ENCODE results near the gene PEPD.

PEPD gene

GRCh38 chr19:33554821-33555220, 33.2 kb upstream of the PEPD start:
- Histone ChIP-seq H3K4me3 (ENCODE audit: control insufficient read depth in 1 of 7, extremely low read depth in 1 of 7, insufficient read depth in 4 of 7, low read depth in 2 of 7, low read length in 6 of 7) (no peak overlapping the region), H3K27ac (ENCODE audit: insufficient read depth in 1 of 2, low read depth in 1 of 2, low read length in 2 of 2, poor library complexity in 1 of 2, severe bottlenecking in 2 of 2) (no peak overlapping the region)

DNA sequence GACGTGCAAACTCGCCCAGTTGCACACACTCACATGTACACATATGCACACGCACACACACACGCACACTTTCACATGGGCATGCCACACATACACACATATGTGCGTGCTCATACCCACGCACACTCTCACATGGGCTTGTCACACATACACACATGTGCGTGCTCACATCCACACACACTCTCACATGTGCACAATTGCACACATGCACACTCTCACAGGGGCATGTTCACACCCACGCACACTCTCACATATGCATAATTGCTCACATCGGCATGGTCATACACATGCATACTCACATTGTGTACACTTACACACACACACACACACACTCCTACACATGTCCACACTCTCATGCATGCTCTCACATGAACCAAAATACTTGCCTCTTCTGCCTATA, 32.8 kb upstream of the PEPD start:
- H3K4me3 ChIP-seq (ENCODE audit: control insufficient read depth in 1 of 7, extremely low read depth in 1 of 7, insufficient read depth in 4 of 7, low read depth in 2 of 7, low read length in 6 of 7): no peak overlapping the region
- DNase-seq: no peak
- H3K36me3 ChIP-seq (ENCODE audit: control insufficient read depth in 4 of 4, insufficient read depth in 4 of 4, low read length in 3 of 4): no peaks in the 10 kb centered on the region
- no peaks in the 10 kb centered on the region for H3K9me3 ChIP-seq (ENCODE audit: control extremely low read depth in 1 of 5, control insufficient read depth in 4 of 5, insufficient read depth in 2 of 5, low read depth in 1 of 5, low read length in 4 of 5)
- no peak overlapping the region for H3K27ac ChIP-seq (ENCODE audit: insufficient read depth in 1 of 2, low read depth in 1 of 2, low read length in 2 of 2, poor library complexity in 1 of 2, severe bottlenecking in 2 of 2)
- POLR2A ChIA-PET: no interaction called here
- no peaks in the 10 kb centered on the region for H3K4me1 ChIP-seq (ENCODE audit: control extremely low read depth in 1 of 4, control insufficient read depth in 4 of 4, insufficient read depth in 4 of 4, low read length in 3 of 4)
- CTCF ChIA-PET: interaction anchor here (1.4 kb wide), 2 partner anchors 8 to 217 kb away, joined by 3 read pairs; no protein-coding TSS in a partner anchor
- WGBS (ENCODE audit: insufficient coverage): 100% methylated on average over 9 of the region's 9 CpGs
- peaks cover 0 to 1% (median 0%) of the 10 kb centered on the region in 5 experiments for H3K27me3 ChIP-seq (replicated peaks in 2 of 5; ENCODE audit: control insufficient read depth in 4 of 5, insufficient read depth in 5 of 5, low read length in 4 of 5)

More at GRCh38 chr19:33554821-33555220, 33.2 kb upstream of the PEPD start:
- peaks cover 0 to 1% (median 0%) of the 10 kb centered on the region in 5 experiments for H3K27me3 ChIP-seq (replicated peaks in 2 of 5; ENCODE audit: control insufficient read depth in 4 of 5, insufficient read depth in 5 of 5, low read length in 4 of 5)
- no peaks in the 10 kb centered on the region for H3K36me3 ChIP-seq (ENCODE audit: control insufficient read depth in 4 of 4, insufficient read depth in 4 of 4, low read length in 3 of 4)
- 94% methylated on average over 7 of the region's 7 CpGs for WGBS (ENCODE audit: insufficient coverage)
- ChIA-PET CTCF (interaction anchor here (1.4 kb wide), 1 partner anchor 216 kb away, joined by 3 read pairs; no protein-coding TSS in a partner anchor), POLR2A (no interaction called here)
- H3K9me3 ChIP-seq (ENCODE audit: control extremely low read depth in 1 of 5, control insufficient read depth in 4 of 5, insufficient read depth in 2 of 5, low read depth in 1 of 5, low read length in 4 of 5): no peaks in the 10 kb centered on the region
- no peak for DNase-seq
- H3K4me1 ChIP-seq (ENCODE audit: control extremely low read depth in 1 of 4, control insufficient read depth in 4 of 4, insufficient read depth in 4 of 4, low read length in 3 of 4): no peaks in the 10 kb centered on the region

- Histone ChIP-seq H3K4me1 (ENCODE audit: control extremely low read depth in 1 of 4, control insufficient read depth in 4 of 4, insufficient read depth in 4 of 4, low read length in 3 of 4) (no peaks in the 10 kb centered on the region), H3K27ac (ENCODE audit: insufficient read depth in 1 of 2, low read depth in 1 of 2, low read length in 2 of 2, poor library complexity in 1 of 2, severe bottlenecking in 2 of 2) (no peak overlapping the region), H3K36me3 (ENCODE audit: control insufficient read depth in 4 of 4, insufficient read depth in 4 of 4, low read length in 3 of 4) (no peaks in the 10 kb centered on the region), H3K9me3 (ENCODE audit: control extremely low read depth in 1 of 5, control insufficient read depth in 4 of 5, insufficient read depth in 2 of 5, low read depth in 1 of 5, low read length in 4 of 5) (no peaks in the 10 kb centered on the region), H3K4me3 (ENCODE audit: control insufficient read depth in 1 of 7, extremely low read depth in 1 of 7, insufficient read depth in 4 of 7, low read depth in 2 of 7, low read length in 6 of 7) (no peak overlapping the region), H3K27me3 (replicated peaks in 2 of 5; ENCODE audit: control insufficient read depth in 4 of 5, insufficient read depth in 5 of 5, low read length in 4 of 5) (peaks cover 0 to 1% (median 0%) of the 10 kb centered on the region in 5 experiments)
- no peak for DNase-seq
- ChIA-PET CTCF (interaction anchor here (0.6 to 1.4 kb wide), 3 partner anchors 8 to 666 kb away, joined by 3 to 4 read pairs (median 3); no protein-coding TSS in a partner anchor), POLR2A (no interaction called here)
- 88% methylated on average over 17 of the region's 17 CpGs for WGBS (ENCODE audit: insufficient coverage)
Measured at GRCh38 chr19:33553530-33554310, 32.1 kb upstream of the PEPD start.

DNA sequence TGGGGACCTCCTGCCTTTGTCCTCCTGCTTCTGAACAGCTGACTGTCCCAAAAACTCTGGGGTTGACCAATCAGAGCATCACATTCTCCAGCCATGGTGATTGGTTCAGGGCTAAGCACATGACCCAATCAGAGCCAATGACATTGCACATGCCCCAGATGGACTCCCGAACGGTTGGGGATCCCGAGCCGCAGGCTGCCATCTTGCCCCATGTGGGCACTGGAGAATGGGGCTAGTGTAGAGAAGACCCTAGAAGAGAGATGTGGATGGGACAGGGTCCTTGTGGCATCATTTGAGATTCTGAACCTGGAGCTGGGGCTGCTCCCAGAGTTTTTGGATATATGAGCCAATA, 31.3 kb upstream of the PEPD start:
- Histone ChIP-seq H3K9me3 (ENCODE audit: control extremely low read depth in 1 of 5, control insufficient read depth in 4 of 5, insufficient read depth in 2 of 5, low read depth in 1 of 5, low read length in 4 of 5) (no peaks in the 10 kb centered on the region), H3K27me3 (replicated peaks in 2 of 5; ENCODE audit: control insufficient read depth in 4 of 5, insufficient read depth in 5 of 5, low read length in 4 of 5) (peaks cover 0 to 1% (median 0%) of the 10 kb centered on the region in 5 experiments), H3K4me3 (ENCODE audit: control insufficient read depth in 1 of 7, extremely low read depth in 1 of 7, insufficient read depth in 4 of 7, low read depth in 2 of 7, low read length in 6 of 7) (no peak overlapping the region), H3K36me3 (ENCODE audit: control insufficient read depth in 4 of 4, insufficient read depth in 4 of 4, low read length in 3 of 4) (no peaks in the 10 kb centered on the region), H3K4me1 (ENCODE audit: control extremely low read depth in 1 of 4, control insufficient read depth in 4 of 4, insufficient read depth in 4 of 4, low read length in 3 of 4) (no peaks in the 10 kb centered on the region), H3K27ac (ENCODE audit: insufficient read depth in 1 of 2, low read depth in 1 of 2, low read length in 2 of 2, poor library complexity in 1 of 2, severe bottlenecking in 2 of 2) (no peak overlapping the region)
- ChIA-PET CTCF (interaction anchor here (0.6 to 1.4 kb wide), 2 partner anchors 9 to 667 kb away, joined by 3 to 4 read pairs; no protein-coding TSS in a partner anchor), POLR2A (no interaction called here)
- 100% methylated on average over 4 of the region's 4 CpGs for WGBS (ENCODE audit: insufficient coverage)
- no peak for DNase-seq

DNA sequence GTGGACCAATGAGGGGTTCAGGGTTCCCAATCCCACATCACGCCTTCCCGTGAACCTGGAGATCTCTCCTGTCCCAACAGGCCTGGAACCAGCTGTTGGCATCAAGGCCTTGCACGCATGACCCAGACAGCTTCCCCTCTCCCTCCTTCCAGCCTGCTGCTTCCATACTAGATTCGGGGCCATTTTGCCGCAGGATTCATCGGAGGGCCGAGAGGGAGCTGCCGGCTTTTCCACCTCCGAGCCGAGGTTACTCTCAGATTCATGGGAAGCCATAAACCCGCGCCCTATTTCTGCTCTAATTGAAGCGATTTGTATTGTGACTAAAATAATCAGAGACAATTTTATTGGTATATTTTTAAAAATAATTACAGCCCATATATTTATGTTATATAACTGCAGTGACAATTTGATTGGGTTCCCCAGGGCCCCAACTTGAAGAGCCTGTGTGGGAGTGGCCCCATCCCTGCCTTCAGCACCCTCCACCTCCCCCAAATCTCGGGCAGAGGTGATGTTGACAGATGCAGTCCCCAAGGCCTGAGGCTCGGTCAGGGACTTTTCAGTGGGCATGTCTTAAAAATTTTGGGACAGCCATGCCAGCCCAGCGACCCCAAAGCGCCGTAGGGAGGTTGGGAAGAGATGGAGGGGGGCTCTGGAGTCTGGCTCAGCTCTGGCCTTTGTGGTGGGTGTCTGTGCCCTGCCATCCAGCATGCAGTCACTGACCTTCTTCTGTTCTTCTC, 30.8 kb upstream of the PEPD start:
- no peak for DNase-seq
- 97% methylated on average over 6 of the region's 18 CpGs for WGBS (ENCODE audit: insufficient coverage)
- H3K27ac ChIP-seq (ENCODE audit: insufficient read depth in 1 of 2, low read depth in 1 of 2, low read length in 2 of 2, poor library complexity in 1 of 2, severe bottlenecking in 2 of 2): no peak overlapping the region
- no peaks in the 10 kb centered on the region for H3K4me1 ChIP-seq (ENCODE audit: control extremely low read depth in 1 of 4, control insufficient read depth in 4 of 4, insufficient read depth in 4 of 4, low read length in 3 of 4)
- ChIA-PET POLR2A (no interaction called here), CTCF (no interaction called here)
- no peaks in the 10 kb centered on the region for H3K36me3 ChIP-seq (ENCODE audit: control insufficient read depth in 4 of 4, insufficient read depth in 4 of 4, low read length in 3 of 4)
- H3K27me3 ChIP-seq (replicated peaks in 2 of 5; ENCODE audit: control insufficient read depth in 4 of 5, insufficient read depth in 5 of 5, low read length in 4 of 5): peaks cover 0 to 1% (median 0%) of the 10 kb centered on the region in 5 experiments
- H3K9me3 ChIP-seq (ENCODE audit: control extremely low read depth in 1 of 5, control insufficient read depth in 4 of 5, insufficient read depth in 2 of 5, low read depth in 1 of 5, low read length in 4 of 5): no peaks in the 10 kb centered on the region
- no peak overlapping the region for H3K4me3 ChIP-seq (ENCODE audit: control insufficient read depth in 1 of 7, extremely low read depth in 1 of 7, insufficient read depth in 4 of 7, low read depth in 2 of 7, low read length in 6 of 7)

DNA sequence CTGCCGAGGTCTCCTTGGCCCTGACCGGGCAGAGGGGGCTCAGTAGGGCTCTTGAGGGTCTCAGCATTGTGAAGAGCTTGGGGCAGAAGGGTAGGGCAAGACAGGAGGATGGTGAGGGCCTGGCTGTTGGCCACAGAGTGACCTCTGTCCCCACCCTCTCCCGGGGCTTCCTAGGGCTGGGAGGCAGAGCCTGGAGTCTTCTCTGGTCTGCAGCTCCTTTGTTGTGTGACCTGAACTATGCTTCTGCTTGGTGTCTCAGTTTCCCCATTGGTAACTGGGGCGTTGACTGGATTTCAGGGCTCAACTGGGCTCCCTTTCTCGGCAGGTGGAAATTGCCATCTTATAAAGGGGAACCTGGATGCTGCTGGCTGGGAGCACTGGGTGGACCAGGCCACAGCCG, 30.1 kb upstream of the PEPD start:
- no peaks in the 10 kb centered on the region for H3K9me3 ChIP-seq (ENCODE audit: control extremely low read depth in 1 of 5, control insufficient read depth in 4 of 5, insufficient read depth in 2 of 5, low read depth in 1 of 5, low read length in 4 of 5)
- H3K4me3 ChIP-seq (ENCODE audit: control insufficient read depth in 1 of 7, extremely low read depth in 1 of 7, insufficient read depth in 4 of 7, low read depth in 2 of 7, low read length in 6 of 7): no peak overlapping the region
- no peaks in the 10 kb centered on the region for H3K36me3 ChIP-seq (ENCODE audit: control insufficient read depth in 4 of 4, insufficient read depth in 4 of 4, low read length in 3 of 4)
- no peaks in the 10 kb centered on the region for H3K4me1 ChIP-seq (ENCODE audit: control extremely low read depth in 1 of 4, control insufficient read depth in 4 of 4, insufficient read depth in 4 of 4, low read length in 3 of 4)
- CTCF ChIA-PET: no interaction called here
- H3K27ac ChIP-seq (ENCODE audit: insufficient read depth in 1 of 2, low read depth in 1 of 2, low read length in 2 of 2, poor library complexity in 1 of 2, severe bottlenecking in 2 of 2): no peak overlapping the region
- POLR2A ChIA-PET: no interaction called here
- WGBS (ENCODE audit: insufficient coverage): 99% methylated on average over 6 of the region's 6 CpGs
- DNase-seq: no peak
- peaks cover 0 to 1% (median 0%) of the 10 kb centered on the region in 5 experiments for H3K27me3 ChIP-seq (replicated peaks in 2 of 5; ENCODE audit: control insufficient read depth in 4 of 5, insufficient read depth in 5 of 5, low read length in 4 of 5)

DNA sequence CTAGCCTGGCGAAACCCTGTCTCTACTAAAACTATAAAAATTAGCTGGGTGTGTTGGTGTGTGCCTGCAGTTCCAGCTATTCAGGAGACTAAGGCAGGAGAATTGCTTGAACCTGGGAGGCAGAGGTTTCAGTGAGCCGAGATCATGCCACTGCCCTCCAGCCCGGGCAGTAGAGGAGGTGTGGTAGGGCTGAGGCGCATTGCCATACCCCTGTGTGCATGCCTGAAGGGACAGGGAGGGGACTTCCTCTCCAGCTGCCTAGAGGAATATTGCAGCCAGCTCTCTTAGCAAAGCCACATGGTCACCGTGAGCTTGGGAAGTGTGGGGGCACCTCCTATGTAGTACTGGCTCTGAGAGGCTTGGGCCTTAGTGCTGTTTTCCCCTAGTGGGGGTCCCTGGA, 29.2 kb upstream of the PEPD start:
- H3K4me3 ChIP-seq (ENCODE audit: control insufficient read depth in 1 of 7, extremely low read depth in 1 of 7, insufficient read depth in 4 of 7, low read depth in 2 of 7, low read length in 6 of 7): no peak overlapping the region
- no peaks in the 10 kb centered on the region for H3K9me3 ChIP-seq (ENCODE audit: control extremely low read depth in 1 of 5, control insufficient read depth in 4 of 5, insufficient read depth in 2 of 5, low read depth in 1 of 5, low read length in 4 of 5)
- POLR2A ChIA-PET: no interaction called here
- no peak for DNase-seq
- no peaks in the 10 kb centered on the region for H3K36me3 ChIP-seq (ENCODE audit: control insufficient read depth in 4 of 4, insufficient read depth in 4 of 4, low read length in 3 of 4)
- peaks cover 0 to 1% (median 0%) of the 10 kb centered on the region in 5 experiments for H3K27me3 ChIP-seq (replicated peaks in 2 of 5; ENCODE audit: control insufficient read depth in 4 of 5, insufficient read depth in 5 of 5, low read length in 4 of 5)
- no peaks in the 10 kb centered on the region for H3K4me1 ChIP-seq (ENCODE audit: control extremely low read depth in 1 of 4, control insufficient read depth in 4 of 4, insufficient read depth in 4 of 4, low read length in 3 of 4)
- H3K27ac ChIP-seq (ENCODE audit: insufficient read depth in 1 of 2, low read depth in 1 of 2, low read length in 2 of 2, poor library complexity in 1 of 2, severe bottlenecking in 2 of 2): no peak overlapping the region
- 91% methylated on average over 4 of the region's 5 CpGs for WGBS (ENCODE audit: insufficient coverage)
- CTCF ChIA-PET: no interaction called here

All from common myeloid progenitor, CD34-positive (primary cell).